HEK293T (cell line): ENCODE data around the gene JMJD1C.

ENCODE experiments used
- ARNT ChIP-seq: fragments of 450-650 bp; IDR thresholded peaks from 2 replicates; pipeline ENCODE4 v1.6.1; 2017; ENCODE audit warnings: mild to moderate bottlenecking
- BHLHE40 ChIP-seq: fragments of 450-650 bp; IDR thresholded peaks from 2 replicates; pipeline ENCODE4 v1.6.1; 2016; ENCODE audit warnings: mild to moderate bottlenecking, moderate library complexity, borderline replicate concordance
- ELF4 ChIP-seq: fragments of 450-650 bp; IDR thresholded peaks from 2 replicates; pipeline ENCODE4 v1.6.1; 2017; ENCODE audit warnings: antibody characterized with exemption
- FOXK2 ChIP-seq: fragments of 450-650 bp; IDR thresholded peaks from 2 replicates; pipeline ENCODE4 v1.6.1; 2016; ENCODE audit warnings: mild to moderate bottlenecking
- FOXM1 ChIP-seq: fragments of 450-650 bp; IDR thresholded peaks from 2 replicates; pipeline ENCODE4 v1.6.1; 2017; ENCODE audit warnings: mild to moderate bottlenecking, borderline replicate concordance
- PKNOX1 ChIP-seq: fragments of 450-650 bp; IDR thresholded peaks from 2 replicates; pipeline ENCODE4 v1.6.1; 2016
- SP1 ChIP-seq: fragments of 450-650 bp; IDR thresholded peaks from 2 replicates; pipeline ENCODE4 v1.6.1; 2017
- SUZ12 ChIP-seq: fragments of 450-650 bp; IDR thresholded peaks from 2 replicates; pipeline ENCODE4 v1.6.1; 2016; ENCODE audit warnings: mild to moderate bottlenecking
- ZNF384 ChIP-seq: fragments of 450-650 bp; IDR thresholded peaks from 2 replicates; pipeline ENCODE4 v1.6.1; 2016

- TF ChIP-seq BHLHE40: no peak
- no peak for TF ChIP-seq ELF4
- TF ChIP-seq ARNT: no peak
- no peak for TF ChIP-seq FOXK2
- no peak for TF ChIP-seq FOXM1
- TF ChIP-seq SUZ12: no peak
- TF ChIP-seq SP1: no peak
- no peak for TF ChIP-seq PKNOX1
- no peak for TF ChIP-seq ZNF384
Observed at GRCh38 chr10:63205421-63205820, 260.4 kb downstream of the JMJD1C start.
